ENCODE results near the gene KDM8. TPM values are rescaled to one million over a fixed set of nuclear protein-coding genes. Genes with fewer than 3 reads are reported as not detected.

The KDM8 gene
- total and polyA plus RNA-seq, 2 experiments from 2014 or later = 5.1 to 5.7 TPM

- TF ChIP-seq EZH2phosphoT487 (IDR thresholded peaks at IDR 0.05; ENCODE audit: unreplicated experiment) = no peak
- TF ChIP-seq CTCF (conservative IDR thresholded peaks at IDR 0.05; ENCODE audit: low read depth in 2 of 2) = no peak
- no peak for TF ChIP-seq STAT1 (IDR thresholded peaks at IDR 0.05; ENCODE audit: unreplicated experiment)
- no peak for TF ChIP-seq ETS1 (IDR thresholded peaks at IDR 0.05)
These were observed 31.7 kb upstream of the KDM8 start (continued) for GRCh38 chr16:27171584-27171983.

- Histone ChIP-seq H3K4me2 (no peak overlapping the region), H3K4me1 (ENCODE audit: insufficient read depth) (no peaks in the 10 kb centered on the region), H4K20me1 (replicated peaks; ENCODE audit: insufficient read depth) (no peaks in the 10 kb centered on the region), H3K79me2 (replicated peaks; ENCODE audit: insufficient read depth) (no peaks in the 10 kb centered on the region), H3K27me3 (ENCODE audit: insufficient read depth) (no peaks in the 10 kb centered on the region), H3K9me2 (ENCODE audit: insufficient read depth) (no peaks in the 10 kb centered on the region), H3F3A (replicated peaks; ENCODE audit: low read depth) (no peaks in the 10 kb centered on the region), H3K4me3 (no peak overlapping the region), H2AFZ (no peak overlapping the region), H3K36me3 (ENCODE audit: insufficient read depth) (no peaks in the 10 kb centered on the region), H3K27ac (ENCODE audit: low read depth) (no peak overlapping the region)
- Mint-ChIP-seq H3K27me3 (ENCODE audit: insufficient read depth, low read depth, poor library complexity) (peaks cover 10% of the 10 kb centered on the region), H3K9me3 (peaks cover 21% of the 10 kb centered on the region), H3K4me3 (no peak overlapping the region), H3K36me3 (ENCODE audit: low read depth) (no peaks in the 10 kb centered on the region; the same call in 2 of the 3 replicates), H3K4me1 (no peaks in the 10 kb centered on the region), H3K27ac (no peak overlapping the region)
- ATAC-seq = no peak
- DNase-seq (ENCODE audit: low spot score) = no peak
- no peak for TF ChIP-seq CTCF (conservative IDR thresholded peaks at IDR 0.05; ENCODE audit: low read depth in 2 of 2)
- TF ChIP-seq, protein P1, sequence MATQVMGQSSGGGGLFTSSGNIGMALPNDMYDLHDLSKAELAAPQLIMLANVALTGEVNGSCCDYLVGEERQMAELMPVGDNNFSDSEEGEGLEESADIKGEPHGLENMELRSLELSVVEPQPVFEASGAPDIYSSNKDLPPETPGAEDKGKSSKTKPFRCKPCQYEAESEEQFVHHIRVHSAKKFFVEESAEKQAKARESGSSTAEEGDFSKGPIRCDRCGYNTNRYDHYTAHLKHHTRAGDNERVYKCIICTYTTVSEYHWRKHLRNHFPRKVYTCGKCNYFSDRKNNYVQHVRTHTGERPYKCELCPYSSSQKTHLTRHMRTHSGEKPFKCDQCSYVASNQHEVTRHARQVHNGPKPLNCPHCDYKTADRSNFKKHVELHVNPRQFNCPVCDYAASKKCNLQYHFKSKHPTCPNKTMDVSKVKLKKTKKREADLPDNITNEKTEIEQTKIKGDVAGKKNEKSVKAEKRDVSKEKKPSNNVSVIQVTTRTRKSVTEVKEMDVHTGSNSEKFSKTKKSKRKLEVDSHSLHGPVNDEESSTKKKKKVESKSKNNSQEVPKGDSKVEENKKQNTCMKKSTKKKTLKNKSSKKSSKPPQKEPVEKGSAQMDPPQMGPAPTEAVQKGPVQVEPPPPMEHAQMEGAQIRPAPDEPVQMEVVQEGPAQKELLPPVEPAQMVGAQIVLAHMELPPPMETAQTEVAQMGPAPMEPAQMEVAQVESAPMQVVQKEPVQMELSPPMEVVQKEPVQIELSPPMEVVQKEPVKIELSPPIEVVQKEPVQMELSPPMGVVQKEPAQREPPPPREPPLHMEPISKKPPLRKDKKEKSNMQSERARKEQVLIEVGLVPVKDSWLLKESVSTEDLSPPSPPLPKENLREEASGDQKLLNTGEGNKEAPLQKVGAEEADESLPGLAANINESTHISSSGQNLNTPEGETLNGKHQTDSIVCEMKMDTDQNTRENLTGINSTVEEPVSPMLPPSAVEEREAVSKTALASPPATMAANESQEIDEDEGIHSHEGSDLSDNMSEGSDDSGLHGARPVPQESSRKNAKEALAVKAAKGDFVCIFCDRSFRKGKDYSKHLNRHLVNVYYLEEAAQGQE (IDR thresholded peaks at IDR 0.05; ENCODE audit: unreplicated experiment) = no peak
- TF ChIP-seq NANOG (IDR thresholded peaks at IDR 0.05; ENCODE audit: borderline replicate concordance) = no peak
- TF ChIP-seq ZNF331 (CRISPR knock-in tag; IDR thresholded peaks at IDR 0.05; ENCODE audit: low read depth) = no peak
- no peak for TF ChIP-seq JUNB (IDR thresholded peaks at IDR 0.05; ENCODE audit: unreplicated experiment)
- TF ChIP-seq POLR2AphosphoS5 (IDR thresholded peaks at IDR 0.05; ENCODE audit: low read depth) = no peak
- TF ChIP-seq CREB1 (CRISPR knock-in tag; IDR thresholded peaks at IDR 0.05; ENCODE audit: low read depth) = no peak
- no peak for TF ChIP-seq EZH2phosphoT487 (IDR thresholded peaks at IDR 0.05; ENCODE audit: unreplicated experiment)
These were observed 29.3 kb upstream of the KDM8 start for GRCh38 chr16:27174007-27174406.
